ENCODE results near the gene SETBP1. TPM values are rescaled to one million over a fixed set of nuclear protein-coding genes. Genes with fewer than 3 reads are reported as not detected.
A peak's percentile ranks its signal among the peaks of the same experiment; 100 is the strongest.

Gene SETBP1
- total and polyA plus RNA-seq, 5 donors = 2.0 to 24.1 (median 16.4) TPM

GRCh38 chr18:44691148-44691925 is 10.6 kb downstream of the SETBP1 start:
- 87% methylated on average over 4 of the region's 4 CpGs for WGBS
- no peak for ATAC-seq

GRCh38 chr18:44693030-44693784 is 12.5 kb downstream of the SETBP1 start:
- ATAC-seq (no peak), DNase-seq (no peak)
- H3K4me1 ChIP-seq (ENCODE audit: control insufficient read depth, insufficient read depth, low read length) = peaks cover 7% of the 10 kb centered on the region
- H3K27ac ChIP-seq (ENCODE audit: low read length) = no peak overlapping the region
- WGBS = 94% methylated on average over 4 of the region's 4 CpGs
- H3K9me3 ChIP-seq (ENCODE audit: control insufficient read depth, low read length) = no peaks in the 10 kb centered on the region
- no peaks in the 10 kb centered on the region for H3K27me3 ChIP-seq (ENCODE audit: control insufficient read depth, insufficient read depth)
- intact Hi-C loops (cut with DNase I) = loop anchor here in 1 of 4 donors (10.0 kb wide), 2 partner anchors 52 to 522 kb away; no protein-coding TSS in a partner anchor
- no peak overlapping the region for H3K4me3 ChIP-seq (ENCODE audit: low read length)

More at GRCh38 chr18:44691148-44691925, 10.6 kb downstream of the SETBP1 start:
- intact Hi-C loops (cut with DNase I) = loop anchor here in 1 of 4 donors (10.0 kb wide), 2 partner anchors 53 to 523 kb away; no protein-coding TSS in a partner anchor
- Histone ChIP-seq H3K27ac (ENCODE audit: low read length) (no peak overlapping the region), H3K9me3 (ENCODE audit: control insufficient read depth, low read length) (no peaks in the 10 kb centered on the region), H3K4me3 (ENCODE audit: low read length) (no peak overlapping the region), H3K4me1 (ENCODE audit: control insufficient read depth, insufficient read depth, low read length) (peaks cover 4% of the 10 kb centered on the region), H3K27me3 (ENCODE audit: control insufficient read depth, insufficient read depth) (no peaks in the 10 kb centered on the region)
- DNase-seq = no peak

- Histone ChIP-seq H3K4me3 (ENCODE audit: low read length) (no peak overlapping the region), H3K9me3 (ENCODE audit: control insufficient read depth, low read length) (no peaks in the 10 kb centered on the region), H3K27ac (ENCODE audit: low read length) (no peak overlapping the region), H3K4me1 (ENCODE audit: control insufficient read depth, insufficient read depth, low read length) (peaks cover 7% of the 10 kb centered on the region), H3K27me3 (ENCODE audit: control insufficient read depth, insufficient read depth) (no peaks in the 10 kb centered on the region)
- WGBS = 91% methylated on average over 4 of the region's 4 CpGs
- DNase-seq (no peak), ATAC-seq (no peak)
- intact Hi-C loops (cut with DNase I) = loop anchor here in 1 of 4 donors (10.0 kb wide), 2 partner anchors 49 to 519 kb away; no protein-coding TSS in a partner anchor
These were observed 14.8 kb downstream of the SETBP1 start for GRCh38 chr18:44695503-44695902.

- 39% methylated on average over 9 of the region's 9 CpGs for WGBS
- ATAC-seq (peak; percentile 82 to 85), DNase-seq (peak; percentile 26 to 72 (median 62))
- Histone ChIP-seq H3K4me3 (ENCODE audit: low read length) (no peak overlapping the region), H3K27me3 (ENCODE audit: control insufficient read depth, insufficient read depth) (no peaks in the 10 kb centered on the region), H3K27ac (ENCODE audit: low read length) (no peak overlapping the region), H3K9me3 (ENCODE audit: control insufficient read depth, low read length) (no peaks in the 10 kb centered on the region), H3K4me1 (ENCODE audit: control insufficient read depth, insufficient read depth, low read length) (peaks cover 7% of the 10 kb centered on the region)
- intact Hi-C loops (cut with DNase I) = loop anchor here in 1 of 4 donors (10.0 kb wide), 2 partner anchors 48 to 518 kb away; no protein-coding TSS in a partner anchor
These were observed 16.2 kb downstream of the SETBP1 start for GRCh38 chr18:44696892-44697291.

GRCh38 chr18:44697315-44697714 is 16.6 kb downstream of the SETBP1 start:
- ATAC-seq = peak in 1 of 2 donors; percentile 38
- no peaks in the 10 kb centered on the region for H3K9me3 ChIP-seq (ENCODE audit: control insufficient read depth, low read length)
- H3K27ac ChIP-seq (ENCODE audit: low read length) = no peak overlapping the region
- H3K4me1 ChIP-seq (ENCODE audit: control insufficient read depth, insufficient read depth, low read length) = peaks cover 7% of the 10 kb centered on the region
- intact Hi-C loops (cut with DNase I) = loop anchor here in 1 of 4 donors (10.0 kb wide), 2 partner anchors 47 to 517 kb away; no protein-coding TSS in a partner anchor
- no peak overlapping the region for H3K4me3 ChIP-seq (ENCODE audit: low read length)
- DNase-seq = no peak
- no peaks in the 10 kb centered on the region for H3K27me3 ChIP-seq (ENCODE audit: control insufficient read depth, insufficient read depth)
- WGBS = 56% methylated on average over 2 of the region's 2 CpGs

GRCh38 chr18:44698518-44698917 is 17.8 kb downstream of the SETBP1 start:
- Histone ChIP-seq H3K9me3 (ENCODE audit: control insufficient read depth, low read length) (no peaks in the 10 kb centered on the region), H3K27ac (ENCODE audit: low read length) (no peak overlapping the region), H3K4me1 (ENCODE audit: control insufficient read depth, insufficient read depth, low read length) (peaks cover 7% of the 10 kb centered on the region), H3K4me3 (ENCODE audit: low read length) (no peak overlapping the region), H3K27me3 (ENCODE audit: control insufficient read depth, insufficient read depth) (no peaks in the 10 kb centered on the region)
- no peak for ATAC-seq
- DNase-seq = no peak
- 86% methylated on average over 5 of the region's 5 CpGs for WGBS
- intact Hi-C loops (cut with DNase I) = loop anchor here in 1 of 4 donors (10.0 kb wide), 2 partner anchors 46 to 516 kb away; no protein-coding TSS in a partner anchor

GRCh38 chr18:44699572-44700261 is 19.0 kb downstream of the SETBP1 start:
- DNase-seq = peak; percentile 23 to 75 (median 73)
- Histone ChIP-seq H3K9me3 (ENCODE audit: control insufficient read depth, low read length) (no peaks in the 10 kb centered on the region), H3K27me3 (ENCODE audit: control insufficient read depth, insufficient read depth) (no peaks in the 10 kb centered on the region), H3K4me3 (ENCODE audit: low read length) (no peak overlapping the region), H3K4me1 (ENCODE audit: control insufficient read depth, insufficient read depth, low read length) (peaks cover 7% of the 10 kb centered on the region), H3K27ac (ENCODE audit: low read length) (no peak overlapping the region)
- 42% methylated on average over 10 of the region's 10 CpGs for WGBS
- intact Hi-C loops (cut with DNase I) = loop anchor here in 2 of 4 donors (10.0 kb wide), 3 partner anchors 45 to 515 kb away; no protein-coding TSS in a partner anchor
- peak; percentile 36 to 57 for ATAC-seq

- 60% methylated on average over 5 of the region's 5 CpGs for WGBS
- Histone ChIP-seq H3K27me3 (ENCODE audit: control insufficient read depth, insufficient read depth) (no peaks in the 10 kb centered on the region), H3K27ac (ENCODE audit: low read length) (no peak overlapping the region), H3K4me1 (ENCODE audit: control insufficient read depth, insufficient read depth, low read length) (peaks cover 7% of the 10 kb centered on the region), H3K4me3 (ENCODE audit: low read length) (no peak overlapping the region), H3K9me3 (ENCODE audit: control insufficient read depth, low read length) (no peaks in the 10 kb centered on the region)
- intact Hi-C loops (cut with DNase I) = loop anchor here in 1 of 4 donors (10.0 kb wide), 1 partner anchor 154 kb away; no protein-coding TSS in a partner anchor
- peak; percentile 72 to 75 for ATAC-seq
- DNase-seq = peak; percentile 16 to 69 (median 58)
These were observed 20.0 kb downstream of the SETBP1 start for GRCh38 chr18:44700652-44701051.

- H3K9me3 ChIP-seq (ENCODE audit: control insufficient read depth, low read length) = no peaks in the 10 kb centered on the region
- no peak overlapping the region for H3K27ac ChIP-seq (ENCODE audit: low read length)
- WGBS = 78% methylated on average over 10 of the region's 10 CpGs
- DNase-seq = peak in 2 of 3 donors; percentile 13 to 48
- intact Hi-C loops (cut with DNase I) = loop anchor here in 1 of 4 donors (10.0 kb wide), 1 partner anchor 154 kb away; no protein-coding TSS in a partner anchor
- no peaks in the 10 kb centered on the region for H3K27me3 ChIP-seq (ENCODE audit: control insufficient read depth, insufficient read depth)
- peaks cover 4% of the 10 kb centered on the region for H3K4me1 ChIP-seq (ENCODE audit: control insufficient read depth, insufficient read depth, low read length)
- ATAC-seq = peak in 1 of 2 donors; percentile 34
- H3K4me3 ChIP-seq (ENCODE audit: low read length) = no peak overlapping the region
These were observed 20.5 kb downstream of the SETBP1 start for GRCh38 chr18:44701227-44701626.

GRCh38 chr18:44702594-44702993 is 21.9 kb downstream of the SETBP1 start:
- Histone ChIP-seq H3K4me3 (ENCODE audit: low read length) (no peak overlapping the region), H3K4me1 (ENCODE audit: control insufficient read depth, insufficient read depth, low read length) (peaks cover under 1% of the 10 kb centered on the region), H3K9me3 (ENCODE audit: control insufficient read depth, low read length) (no peaks in the 10 kb centered on the region), H3K27me3 (ENCODE audit: control insufficient read depth, insufficient read depth) (no peaks in the 10 kb centered on the region), H3K27ac (ENCODE audit: low read length) (no peak overlapping the region)
- no peak for ATAC-seq
- no peak for DNase-seq
- intact Hi-C loops (cut with DNase I) = loop anchor here in 1 of 4 donors (10.0 kb wide), 1 partner anchor 152 kb away; no protein-coding TSS in a partner anchor
- 98% methylated on average over 1 of the region's 1 CpG for WGBS

Data from right cardiac atrium (tissue), 5 donors.